NCI-H2107 (cell line): ENCODE data around the gene AKT3.

Source experiments
- DNase-seq: peaks from one replicate; lab custom pipeline; 2025; lab: John Stamatoyannopoulos, UW

The AKT3 gene

DNA sequence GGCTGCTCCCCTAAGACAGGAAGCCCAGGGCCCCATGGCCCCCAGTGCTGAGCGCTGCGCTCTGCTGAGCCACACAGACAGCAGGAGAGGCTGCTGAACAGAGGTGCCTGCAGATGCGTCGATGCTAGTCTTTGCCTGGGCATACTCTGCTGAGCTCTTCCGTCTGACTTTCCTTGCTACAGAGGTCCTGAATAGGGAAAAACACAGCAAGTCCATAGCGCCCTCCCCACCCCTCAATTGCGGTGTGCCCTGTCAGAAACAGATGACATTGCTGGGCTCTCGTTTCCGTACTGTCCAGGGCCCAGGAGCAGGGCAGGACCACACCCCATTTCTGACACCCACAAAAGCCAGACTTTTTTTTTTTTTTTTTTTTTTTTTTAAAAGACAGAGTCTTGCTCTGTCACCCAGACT lies 341.7 kb downstream of the AKT3 start:
- no peak for DNase-seq

DNA sequence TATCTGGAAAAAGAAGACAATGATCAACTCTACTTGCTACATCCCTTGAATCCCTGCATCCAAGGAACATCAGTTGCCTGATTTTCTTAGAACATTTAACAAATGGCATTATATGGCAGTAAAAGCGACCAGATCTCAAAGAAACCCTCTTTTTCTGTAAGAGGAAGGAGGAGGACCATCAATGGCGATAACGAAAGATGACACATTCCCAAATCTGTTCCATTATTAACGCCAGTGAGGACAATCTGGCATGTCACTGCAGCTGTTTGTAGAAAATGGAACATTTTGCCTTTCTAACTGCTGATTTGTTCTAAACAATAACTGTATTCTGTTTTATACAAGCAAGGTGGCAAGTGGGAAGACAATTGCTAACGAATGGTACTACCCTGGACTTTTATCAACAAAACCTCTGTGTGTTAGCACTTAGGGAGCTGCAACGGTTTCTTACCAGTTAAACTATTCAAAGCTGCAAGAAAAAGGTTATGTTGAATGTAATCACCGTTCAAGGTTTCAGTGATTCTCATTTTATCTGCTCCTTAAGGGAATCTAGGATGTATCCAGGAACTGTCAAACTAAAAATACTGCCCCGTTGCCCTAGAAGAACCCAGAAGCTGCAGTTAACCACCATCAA lies 342.3 kb downstream of the AKT3 start:
- DNase-seq: no peak

DNA sequence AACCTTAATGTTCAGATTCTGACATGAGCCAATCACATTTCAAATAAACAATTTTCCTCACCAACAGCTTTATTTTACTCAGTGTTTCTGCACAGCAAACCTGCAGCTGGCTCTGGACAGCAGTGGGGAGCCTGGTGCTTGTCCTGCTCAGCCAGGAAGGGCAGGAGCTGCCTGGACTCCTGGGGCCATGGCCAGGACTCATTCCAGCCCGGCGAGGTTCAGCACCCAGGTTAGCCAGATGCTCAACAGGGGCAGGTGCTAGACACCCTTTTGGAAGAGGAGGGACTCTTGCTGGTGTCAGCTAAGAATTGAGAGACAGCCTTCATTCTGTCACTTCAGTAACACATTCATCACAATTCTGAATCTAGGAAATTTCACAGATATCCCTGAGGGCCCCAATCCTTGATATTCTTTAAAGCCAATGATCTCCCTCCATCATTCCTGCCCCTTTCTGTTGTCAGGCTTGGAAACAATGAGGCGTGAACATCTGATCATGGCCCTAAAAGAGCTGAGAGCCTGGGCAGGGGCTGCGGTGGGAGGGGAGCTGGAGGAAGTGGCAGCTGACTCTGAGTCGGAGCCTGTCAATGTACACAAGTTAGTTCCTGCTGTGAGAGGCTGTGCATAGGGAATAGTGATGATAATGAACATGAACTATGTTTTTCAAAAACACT lies 342.9 kb downstream of the AKT3 start:
- DNase-seq: no peak

DNA sequence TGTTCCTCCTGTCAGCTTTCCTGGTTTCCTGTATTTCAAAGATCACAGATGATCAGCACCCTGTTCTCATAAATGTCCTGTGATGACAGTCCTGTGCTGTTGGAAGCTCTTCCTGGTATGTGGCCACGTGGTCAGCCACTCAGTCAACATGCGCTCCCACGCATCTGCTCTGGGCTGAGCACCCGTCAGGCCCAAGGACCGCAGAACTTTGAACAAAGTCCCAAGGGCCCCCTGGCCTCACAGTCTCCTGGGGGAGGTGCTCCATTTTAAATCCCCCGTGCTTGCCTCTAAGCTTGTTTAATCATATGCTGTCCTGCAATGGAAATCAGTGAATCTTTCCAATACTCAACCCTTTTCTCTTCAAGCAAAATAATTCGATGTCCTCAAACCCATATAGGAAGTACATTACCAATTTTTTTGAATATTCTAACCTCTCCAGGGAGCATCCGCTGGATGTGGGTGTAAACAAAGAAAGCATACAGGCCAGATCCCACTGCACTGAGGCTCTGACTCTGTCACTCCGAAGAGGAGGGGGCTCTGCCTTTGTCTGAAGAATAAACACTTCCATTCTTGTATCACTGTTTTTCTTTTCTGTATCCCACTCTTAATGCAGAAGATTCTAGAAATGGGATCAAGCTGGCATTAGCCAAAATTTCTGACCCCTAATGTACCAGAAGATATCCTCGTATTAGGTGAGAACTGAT lies 343.9 kb downstream of the AKT3 start:
- no peak for DNase-seq

DNA sequence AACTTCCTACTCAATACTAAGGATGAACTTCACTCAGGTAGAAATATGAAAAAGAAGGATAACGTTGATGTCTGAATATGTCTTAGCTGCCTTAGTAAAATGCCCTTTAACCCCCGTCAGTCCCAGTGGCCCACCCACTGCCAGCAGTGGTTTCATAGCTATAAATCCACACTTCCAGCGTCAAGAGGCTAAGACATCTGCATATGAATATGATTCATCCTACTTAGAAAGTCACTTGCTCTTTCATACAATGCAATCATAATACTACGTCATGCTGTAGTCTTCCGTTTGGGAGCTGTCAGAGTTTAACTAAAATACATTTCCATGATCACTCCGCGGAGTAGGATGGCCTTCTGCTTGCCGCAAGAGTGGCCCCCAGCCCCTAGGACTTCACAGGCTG lies 346.9 kb downstream of the AKT3 start:
- DNase-seq: no peak

DNA sequence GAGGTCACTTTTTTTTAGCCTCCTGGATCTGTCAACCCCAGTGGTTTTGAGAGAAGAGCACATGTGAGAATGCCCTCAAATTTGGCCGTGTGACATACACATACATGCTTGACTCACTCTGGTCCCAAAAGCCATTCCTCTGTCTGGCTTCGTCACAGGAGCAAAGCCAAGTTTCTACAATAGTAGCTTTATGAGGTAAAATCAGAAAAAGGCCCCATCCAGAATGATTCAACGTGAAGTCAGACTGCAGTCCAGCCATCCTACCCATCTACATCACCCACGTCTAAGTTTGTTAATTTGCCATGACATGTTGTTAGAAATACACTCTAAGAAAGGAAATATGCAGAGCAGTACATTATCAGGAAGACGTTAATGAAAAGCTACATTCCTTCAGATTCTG lies 349.0 kb downstream of the AKT3 start:
- no peak for DNase-seq

DNA sequence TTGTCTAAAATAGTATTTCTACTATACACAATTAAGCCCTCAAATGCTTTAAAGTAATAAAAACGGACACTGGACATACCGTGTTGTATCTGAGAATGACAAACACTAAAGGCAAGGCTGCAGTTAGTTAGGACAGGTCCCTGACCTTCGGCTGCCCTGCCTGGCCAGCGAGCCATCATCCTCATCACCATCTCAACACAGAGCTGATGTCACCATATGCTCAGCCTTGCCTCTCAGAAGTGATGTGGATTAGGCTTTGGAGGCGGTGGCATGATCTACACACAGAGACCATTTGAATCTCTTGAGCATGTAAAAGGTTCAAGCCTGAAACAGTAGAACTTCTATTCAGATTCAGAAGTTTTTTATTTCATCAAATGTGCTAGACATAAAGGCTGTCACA lies 349.5 kb downstream of the AKT3 start:
- no peak for DNase-seq

DNA sequence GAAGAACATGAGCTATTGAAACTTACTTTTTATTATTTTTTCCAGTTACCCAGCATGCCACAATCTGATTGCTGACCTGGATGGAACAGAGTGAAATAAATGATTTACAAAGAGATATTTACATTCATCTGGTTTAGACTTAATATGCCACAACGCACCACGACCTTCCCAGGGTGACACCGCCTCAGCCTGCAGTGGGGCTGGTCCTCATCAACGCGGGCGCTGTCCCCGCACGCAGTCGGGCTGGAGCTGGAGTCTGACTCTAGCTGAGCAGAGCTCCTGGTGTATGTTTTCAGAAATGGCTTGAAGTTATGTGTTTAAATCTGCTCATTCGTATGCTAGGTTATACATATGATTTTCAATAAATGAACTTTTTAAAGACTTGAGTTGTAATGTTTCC lies 350.3 kb downstream of the AKT3 start:
- no peak for DNase-seq

DNA sequence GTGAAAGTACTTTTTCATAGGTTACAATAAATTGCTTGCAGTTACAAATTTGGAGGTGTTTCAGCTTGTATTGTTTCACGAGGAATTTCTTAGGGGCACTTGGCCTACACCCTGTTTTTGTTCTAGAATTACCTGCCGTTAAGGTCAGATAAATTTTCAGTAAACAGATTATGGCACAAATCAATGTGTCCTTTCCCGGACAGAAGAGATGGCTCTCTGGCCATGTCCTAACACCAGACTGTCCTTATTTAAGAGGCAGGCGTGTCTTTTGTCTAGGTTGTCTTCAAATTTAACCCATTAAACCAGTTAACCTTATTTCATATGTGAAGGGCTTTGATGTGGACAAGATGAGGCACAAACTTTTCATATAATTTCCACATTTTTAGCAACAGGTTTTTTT lies 350.8 kb downstream of the AKT3 start:
- DNase-seq: no peak

DNA sequence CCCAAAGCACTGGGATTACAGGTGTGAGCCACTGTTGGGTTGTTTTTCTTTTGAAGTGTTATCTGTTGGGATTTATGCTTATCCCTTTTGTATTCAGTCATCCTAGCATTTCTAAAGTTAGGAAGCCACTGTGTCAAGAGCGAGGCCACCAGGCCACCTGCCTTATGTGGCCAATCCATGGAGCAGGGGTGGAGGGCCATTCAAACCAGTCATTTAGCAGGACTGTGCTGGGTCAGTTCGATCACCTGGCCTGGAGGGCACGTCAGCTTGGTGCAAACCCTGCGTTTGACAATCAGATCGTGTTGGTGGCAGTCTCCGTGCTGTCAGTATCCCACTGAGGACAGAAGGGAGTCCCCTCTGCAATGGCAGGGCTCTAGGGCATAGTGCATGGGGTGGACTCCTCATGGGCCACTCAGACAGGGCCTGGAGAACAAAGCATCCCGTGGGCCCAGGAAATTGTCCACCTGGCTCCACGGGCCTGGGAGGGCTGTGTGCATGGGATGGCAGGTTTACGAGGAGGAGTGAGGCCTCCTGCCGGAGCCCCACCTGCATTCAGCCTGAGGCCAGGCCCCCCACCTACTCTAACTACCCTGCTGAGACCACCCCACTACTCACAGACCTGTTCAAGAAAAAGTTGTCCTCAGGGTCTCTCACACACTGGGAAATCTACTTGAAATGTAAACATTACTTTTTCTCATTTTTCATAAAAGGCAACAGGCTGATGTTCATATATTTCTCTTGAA lies 351.9 kb downstream of the AKT3 start:
- DNase-seq: no peak

DNA sequence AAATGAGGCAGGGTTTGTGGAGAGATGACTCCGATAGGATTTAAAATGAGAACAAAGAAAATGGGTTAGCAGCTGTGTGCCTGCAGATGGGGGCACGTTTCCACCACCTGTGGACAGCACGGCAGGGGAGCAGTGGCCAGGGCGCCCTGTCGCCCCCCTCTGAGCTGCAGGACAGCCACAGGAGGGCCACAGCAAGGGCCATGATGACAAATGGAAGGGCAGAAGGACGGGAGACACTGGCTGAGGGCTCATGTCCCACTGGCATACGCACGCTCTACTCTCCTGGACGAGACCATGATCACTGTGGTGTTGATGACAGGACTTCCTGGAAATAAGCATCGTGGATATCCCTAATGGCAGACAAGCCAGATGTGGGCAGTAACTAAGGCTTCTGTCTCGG lies 353.2 kb downstream of the AKT3 start:
- no peak for DNase-seq

DNA sequence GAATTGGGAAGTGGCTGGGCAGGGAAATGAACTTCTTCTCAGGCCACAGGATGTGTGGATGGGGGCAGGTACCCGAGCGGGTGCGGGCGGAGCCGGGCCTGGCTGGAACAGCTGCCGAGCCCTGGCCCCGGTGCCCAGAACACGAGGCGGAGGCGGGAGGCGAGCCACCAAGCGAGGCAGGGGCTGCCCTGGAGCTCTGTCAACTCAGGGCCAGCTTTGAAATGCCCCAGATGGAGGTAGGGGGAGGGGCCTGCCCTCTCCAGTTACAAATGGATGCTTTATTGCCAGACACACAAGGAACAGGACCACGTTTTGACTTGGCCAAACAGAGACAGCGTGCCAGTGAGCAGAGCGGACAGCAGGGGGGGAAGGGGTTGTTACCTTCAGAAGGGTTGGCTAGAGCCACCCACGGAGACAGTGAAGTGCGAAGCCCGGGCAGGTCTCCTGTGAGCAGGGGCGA lies 353.8 kb downstream of the AKT3 start:
- no peak for DNase-seq

DNA sequence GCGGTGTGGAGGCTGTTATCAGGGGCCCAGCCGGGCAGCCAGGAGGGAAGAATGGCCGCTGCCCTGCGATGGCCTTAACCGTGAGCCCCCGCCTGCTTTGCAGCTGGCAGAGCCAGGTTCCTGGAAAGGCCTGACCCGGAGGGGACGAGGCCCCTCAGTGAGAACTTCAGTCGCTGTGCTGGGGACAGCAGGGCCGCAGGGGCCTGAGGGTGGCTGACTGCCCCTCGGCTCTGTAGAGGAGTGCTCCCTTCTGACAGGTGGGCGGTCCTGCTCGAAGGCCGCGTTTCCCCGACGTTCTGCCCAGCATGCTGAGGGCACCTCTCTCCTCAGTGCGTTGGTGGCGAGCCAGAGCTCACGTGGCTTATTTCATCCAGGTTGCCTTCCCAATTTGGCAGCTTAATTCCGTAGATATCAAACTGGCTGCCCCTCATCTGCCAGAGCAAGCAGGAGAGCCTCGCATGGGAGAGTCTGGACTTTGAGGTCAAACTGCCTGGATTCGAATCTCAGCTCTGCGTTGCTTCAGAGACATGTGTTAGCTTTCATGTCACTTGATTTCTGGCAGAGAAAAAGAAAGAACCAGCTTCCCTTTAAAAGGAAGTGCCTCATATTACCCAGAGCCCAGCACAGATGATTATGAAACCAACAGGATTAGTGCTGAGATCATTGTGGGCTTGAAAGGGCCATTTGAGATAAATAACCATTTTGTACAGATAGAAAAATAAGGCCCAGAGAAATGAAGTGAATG lies 354.4 kb downstream of the AKT3 start:
- DNase-seq: no peak

DNA sequence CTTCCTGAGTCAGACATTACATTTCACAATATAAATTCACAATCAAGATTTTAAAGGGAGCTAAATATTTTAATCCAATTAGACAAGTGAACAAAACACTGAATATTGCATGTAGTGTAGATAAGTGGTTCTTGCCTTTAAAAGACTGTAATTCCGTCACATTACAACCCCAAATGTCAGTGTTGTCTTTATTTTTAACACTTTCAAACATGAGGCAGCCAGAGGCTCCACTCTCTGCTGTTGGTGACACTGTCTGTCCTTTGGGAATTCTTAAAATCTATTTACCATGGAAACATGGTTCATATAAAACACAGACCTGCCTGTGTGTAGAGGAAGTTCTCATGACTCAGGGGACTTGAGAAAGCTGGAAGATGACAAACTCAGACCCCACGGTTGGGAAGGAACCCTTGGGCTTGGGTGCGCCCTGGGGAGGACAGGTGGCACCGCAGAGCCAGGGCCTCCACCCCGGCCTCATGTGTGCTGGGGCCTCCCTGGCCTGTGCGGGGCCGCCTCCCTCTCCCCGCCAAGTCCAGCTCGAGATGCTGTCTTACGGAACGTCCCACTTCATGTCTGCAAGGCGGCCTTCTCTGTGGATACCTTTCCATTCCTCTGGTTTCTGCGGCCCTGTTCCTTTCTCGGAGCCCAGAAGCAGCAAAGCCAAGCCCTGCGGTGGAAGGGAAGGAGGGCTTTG lies 355.2 kb downstream of the AKT3 start:
- no peak for DNase-seq

DNA sequence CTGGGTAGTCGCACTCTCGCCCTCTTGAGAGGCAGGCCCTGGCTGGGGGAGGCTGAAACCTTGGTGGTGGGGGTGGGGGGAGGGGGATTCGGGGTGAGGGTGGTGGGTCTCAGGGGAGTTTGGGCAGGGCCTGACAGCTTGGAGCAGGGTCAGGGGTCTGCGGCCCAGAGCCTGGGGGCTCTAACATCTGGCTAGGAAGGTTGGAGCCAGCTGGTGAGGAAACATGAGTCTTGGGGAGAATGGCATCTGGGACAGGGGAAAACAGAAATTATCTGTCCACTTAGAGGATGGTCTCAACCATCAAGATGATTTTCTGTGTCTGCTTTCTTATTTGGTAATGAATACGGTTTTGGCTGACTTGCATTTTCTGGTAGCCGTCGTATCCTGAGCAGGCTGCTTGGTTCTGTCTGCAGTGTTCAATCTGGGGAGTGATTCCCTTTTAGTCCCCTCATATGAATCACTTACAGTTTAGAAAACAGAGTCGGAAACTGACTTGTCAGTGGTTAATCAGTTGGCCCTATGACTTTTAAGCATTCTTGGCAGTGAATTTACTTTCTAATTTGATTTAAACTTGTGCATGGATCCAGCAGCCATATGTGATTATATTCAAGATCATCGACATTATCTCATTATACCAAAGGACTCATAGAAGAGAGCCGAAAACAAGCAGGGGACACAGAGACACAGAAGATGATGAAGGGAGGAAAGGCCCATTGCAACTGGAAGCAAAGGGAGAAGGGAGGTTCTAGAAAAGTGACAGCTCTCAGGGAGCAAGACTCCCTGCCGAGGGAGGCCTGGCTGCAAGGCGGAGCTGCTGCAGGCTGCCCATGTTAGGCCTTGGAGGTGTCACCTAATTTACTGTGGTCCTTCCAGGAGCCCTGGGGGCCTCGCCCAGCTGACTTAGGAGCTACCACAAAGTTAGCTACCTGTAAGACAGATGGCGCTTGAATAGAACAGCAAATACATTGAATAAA lies 356.6 kb downstream of the AKT3 start:
- DNase-seq: no peak

DNA sequence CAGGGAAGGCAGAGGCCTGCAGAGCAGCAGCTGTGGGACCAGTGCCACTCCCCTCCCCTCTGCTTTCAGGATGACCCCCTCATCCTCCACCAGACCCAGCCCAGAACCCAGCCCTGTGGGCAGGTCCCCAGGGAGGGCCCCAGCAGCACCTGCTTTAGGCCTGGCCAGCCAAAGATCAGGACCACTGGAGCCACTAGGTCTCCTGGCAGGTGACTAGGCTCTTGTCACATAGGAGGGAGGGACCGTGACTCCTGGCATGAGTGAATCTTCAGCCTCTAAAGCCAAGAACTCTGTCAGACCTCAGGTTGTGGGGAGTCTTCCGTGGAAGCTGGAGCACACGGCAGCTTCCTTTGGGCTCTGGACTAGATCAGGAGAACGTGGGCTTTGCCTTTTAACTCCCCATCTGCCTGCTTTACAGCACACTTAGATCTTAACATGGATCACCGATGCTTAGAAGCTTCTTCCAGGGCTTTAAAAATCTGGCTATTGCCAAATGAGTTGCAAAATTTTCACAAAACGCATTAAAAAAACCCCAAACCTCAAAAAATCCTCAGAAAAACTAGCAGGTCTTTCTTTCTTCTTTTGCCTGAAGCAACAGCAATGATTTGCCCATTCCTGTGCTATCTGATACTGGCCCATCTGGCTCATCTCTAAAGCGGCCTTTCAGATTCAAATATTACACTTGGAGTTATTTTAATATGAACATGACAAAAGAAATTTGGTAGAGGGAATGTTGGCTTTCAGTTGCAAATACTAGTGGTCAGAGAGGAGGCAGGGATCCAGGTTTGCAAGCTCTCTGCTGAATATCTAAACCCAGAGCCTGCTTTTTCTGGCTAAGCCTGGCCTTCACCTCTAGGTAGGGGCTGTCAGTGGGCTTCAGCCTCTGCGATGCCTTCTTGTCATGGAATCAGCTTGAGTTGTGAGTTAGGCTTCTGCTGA lies 359.0 kb downstream of the AKT3 start:
- DNase-seq: no peak

DNA sequence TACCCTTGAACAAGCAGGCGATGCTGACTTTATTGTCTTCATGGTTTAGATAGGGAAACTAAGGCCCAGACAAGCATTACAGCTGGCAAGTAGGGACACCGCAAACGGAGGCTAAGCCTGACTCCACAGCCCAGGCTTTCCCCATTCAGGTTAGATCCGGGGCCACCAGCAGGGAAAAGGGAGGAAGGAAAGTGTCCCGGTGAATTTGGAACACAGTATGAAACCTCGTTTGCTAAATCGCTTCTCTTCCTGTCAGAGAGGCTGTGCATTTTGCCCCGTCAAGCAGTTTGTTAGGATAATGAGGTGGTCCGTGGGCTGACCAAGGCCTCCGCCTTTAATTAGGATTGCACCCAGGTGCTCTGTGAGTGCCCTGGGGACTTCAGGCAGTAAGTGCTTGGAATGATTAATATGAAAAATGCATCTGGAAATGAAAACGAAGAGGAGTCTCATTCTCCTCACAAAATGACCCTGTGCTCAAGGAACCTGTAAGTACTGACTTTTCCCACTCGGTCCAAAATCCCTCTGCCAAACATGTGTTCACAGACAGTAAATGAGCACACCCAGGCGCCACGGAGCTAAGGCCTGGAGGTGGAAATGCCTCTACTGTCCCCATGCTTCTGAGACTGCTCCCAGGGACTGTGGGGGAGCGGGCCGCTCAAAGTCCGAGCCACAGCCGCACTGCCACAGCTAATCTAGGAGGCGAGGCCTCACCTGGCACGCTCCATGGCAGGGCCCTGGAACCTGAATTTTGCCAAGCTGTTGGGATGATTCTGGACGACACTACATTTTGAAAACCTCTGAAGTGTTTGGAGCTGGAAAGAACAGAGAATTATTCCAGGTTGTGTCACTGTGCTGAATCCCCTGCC lies 360.1 kb downstream of the AKT3 start:
- no peak for DNase-seq

DNA sequence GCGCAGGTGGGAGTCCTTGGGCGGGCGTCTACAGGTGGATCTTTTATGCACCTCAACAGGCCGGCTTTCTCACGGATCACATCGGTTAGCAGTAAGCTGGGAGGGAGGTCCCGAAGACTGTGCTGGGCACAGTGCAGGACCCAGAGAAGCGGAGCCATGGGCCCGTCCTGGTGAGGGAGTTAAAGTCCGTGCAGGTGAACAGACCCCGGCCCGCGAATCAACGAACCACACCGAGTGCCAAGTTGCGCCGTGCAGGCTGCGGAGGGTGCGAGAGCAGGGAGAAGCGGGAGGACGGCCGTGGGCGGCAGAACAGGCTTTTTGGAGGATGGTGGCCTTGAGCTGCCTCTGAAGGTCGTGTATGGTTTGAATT lies 360.9 kb downstream of the AKT3 start:
- no peak for DNase-seq
